Hepatocyte (in vitro differentiated cells): ENCODE results near the gene GCC1. TPM values are rescaled to one million over a fixed set of nuclear protein-coding genes. Genes with fewer than 3 reads are reported as not detected.

ENCODE experiments used
- DNase-seq: peaks from one replicate; pipeline ENCODE4 v3.0.0-alpha.2; 2016; ENCODE audit warnings: low spot score
- H2AFZ ChIP-seq: fragments of 200-600 bp; sonication (generic); 2 replicates; pipeline ENCODE4 v1.6.0; 2016; ENCODE audit warnings: antibody characterized with exemption, mild to moderate bottlenecking
- H3K27ac ChIP-seq: fragments of 200-600 bp; sonication (generic); 2 replicates; pipeline ENCODE4 v1.5.1; 2016; ENCODE audit warnings: mild to moderate bottlenecking
- H3K27me3 ChIP-seq: fragments of 200-600 bp; sonication (generic); 2 replicates; pipeline ENCODE4 v1.6.1; 2016
- H3K36me3 ChIP-seq: fragments of 200-600 bp; sonication (generic); replicated peaks from 2 replicates; pipeline ENCODE4 v1.5.1; 2016; ENCODE audit warnings: low read depth; ENCODE audit not compliant: insufficient read depth
- H3K4me1 ChIP-seq: fragments of 200-600 bp; sonication (generic); 2 replicates; pipeline ENCODE4 v1.5.1; 2016; ENCODE audit warnings: mild to moderate bottlenecking, moderate library complexity; ENCODE audit not compliant: insufficient read depth
- H3K4me2 ChIP-seq: fragments of 200-600 bp; sonication (generic); 2 replicates; pipeline ENCODE4 v1.6.0; 2016
- H3K4me3 ChIP-seq: fragments of 200-600 bp; sonication (generic); 2 replicates; pipeline ENCODE4 v1.5.1; 2016; ENCODE audit warnings: mild to moderate bottlenecking
- H3K79me2 ChIP-seq: fragments of 200-600 bp; sonication (generic); 2 replicates; pipeline ENCODE4 v1.6.0; 2017; ENCODE audit warnings: mild to moderate bottlenecking
- H3K9me2 ChIP-seq: fragments of 200-600 bp; sonication (generic); replicated peaks from 2 replicates; pipeline ENCODE4 v1.6.0; 2017; ENCODE audit warnings: mild to moderate bottlenecking; ENCODE audit not compliant: insufficient read depth
- H3K9me3 ChIP-seq: fragments of 200-600 bp; sonication (generic); 2 replicates; pipeline ENCODE4 v1.5.1; 2016; ENCODE audit warnings: low read depth, mild to moderate bottlenecking
- H4K20me1 ChIP-seq: fragments of 200-600 bp; sonication (generic); 2 replicates; pipeline ENCODE4 v1.6.0; 2016; ENCODE audit warnings: mild to moderate bottlenecking; ENCODE audit not compliant: insufficient read depth, poor library complexity, severe bottlenecking
- CTCF ChIP-seq: fragments of 200-600 bp; sonication (generic); IDR thresholded peaks from 2 replicates; pipeline ENCODE4 v1.5.1; 2016; ENCODE audit warnings: antibody characterized with exemption, mild to moderate bottlenecking; ENCODE audit not compliant: poor library complexity
- EZH2 ChIP-seq: fragments of 200-600 bp; sonication (generic); IDR thresholded peaks from 2 replicates; pipeline ENCODE4 v1.6.1; 2016; ENCODE audit warnings: antibody characterized with exemption, mild to moderate bottlenecking, borderline replicate concordance
- EZH2phosphoT487 ChIP-seq: fragments of 200-600 bp; sonication (generic); IDR thresholded peaks from one replicate; pipeline ENCODE4 v1.6.1; 2018; ENCODE audit warnings: antibody characterized with exemption, mild to moderate bottlenecking, low read depth, moderate library complexity; ENCODE audit not compliant: unreplicated experiment, severe bottlenecking
- WGBS: methylation state at CpG from one replicate; pipeline ENCODE4 v1.1.6; 2016; ENCODE audit warnings: low lambda C conversion rate; ENCODE audit errors: missing lambda C conversion rate; 5-methylcytosine and 5-hydroxymethylcytosine counted together
- polyA plus RNA-seq: library from polyadenylated mRNA; unstranded; fragments of >200 nt; fragmentation: Nextera tagmentation; extraction: Ambion mirVana; gene quantifications from 2 replicates; pipeline ENCODE4 v1.2.1, GENCODE V29; 2016
- total RNA-seq: library from RNA; depleted of rRNA; stranded (reverse); fragments of >200 nt; gene quantifications from 2 replicates; pipeline ENCODE4 v1.2.3, GENCODE V29; 2014

Gene GCC1
- total and polyA plus RNA-seq, 2 experiments from 2014 or later = 13.0 to 15.4 TPM

- Histone ChIP-seq H3K4me3 (no peak overlapping the region), H4K20me1 (no peaks in the 10 kb centered on the region), H3K79me2 (no peaks in the 10 kb centered on the region), H3K4me2 (no peak overlapping the region), H3K27ac (no peak overlapping the region), H3K9me3 (no peaks in the 10 kb centered on the region), H3K4me1 (no peaks in the 10 kb centered on the region), H3K36me3 (no peaks in the 10 kb centered on the region), H2AFZ (no peak overlapping the region), H3K9me2 (no peaks in the 10 kb centered on the region), H3K27me3 (peaks cover 25% of the 10 kb centered on the region)
- TF ChIP-seq EZH2phosphoT487 (no peak), CTCF (no peak), EZH2 (no peak)
- no peak for DNase-seq
These were observed 52.7 kb downstream of the GCC1 start for GRCh38 chr7:127532736-127533135.

- Histone ChIP-seq H3K4me3 (no peak overlapping the region), H3K9me3 (no peaks in the 10 kb centered on the region), H3K27me3 (peaks cover 19% of the 10 kb centered on the region), H3K4me2 (no peak overlapping the region), H3K79me2 (no peaks in the 10 kb centered on the region), H3K36me3 (no peaks in the 10 kb centered on the region), H3K9me2 (no peaks in the 10 kb centered on the region), H2AFZ (no peak overlapping the region), H3K4me1 (no peaks in the 10 kb centered on the region), H3K27ac (no peak overlapping the region), H4K20me1 (no peaks in the 10 kb centered on the region)
- DNase-seq = peak; percentile 15
- TF ChIP-seq EZH2phosphoT487 (no peak), EZH2 (no peak)
- WGBS = 57% methylated on average over 2 of the region's 2 CpGs
These were observed 53.2 kb downstream of the GCC1 start for GRCh38 chr7:127532151-127532550.

Other genes with a start within 250 kb of the GCC1 start
- 31.3 and 41.5 TPM in 2 replicates for gene ZNF800, start 192.9 kb downstream of the GCC1 start, total RNA-seq
- gene ZNF800, start 192.9 kb downstream of the GCC1 start, polyA plus RNA-seq = 12.1 and 14.3 TPM in 2 replicates
- 194 and 243 TPM in 2 replicates for gene ARF5, start 2.8 kb upstream of the GCC1 start, total RNA-seq
- gene ARF5, start 2.8 kb upstream of the GCC1 start, polyA plus RNA-seq = 237 and 289 TPM in 2 replicates
- 0.96 and 1.7 TPM in 2 replicates for gene FSCN3, start 8.1 kb upstream of the GCC1 start, total RNA-seq
- gene FSCN3, start 8.1 kb upstream of the GCC1 start, polyA plus RNA-seq = not detected in 2 replicates
- 0.24 and 0.30 TPM in 2 replicates for gene PAX4, start 32.5 kb upstream of the GCC1 start, total RNA-seq
- 0.65 and 0.66 TPM in 2 replicates for gene PAX4, start 32.5 kb upstream of the GCC1 start, polyA plus RNA-seq
- gene SND1, start 66.6 kb upstream of the GCC1 start, total RNA-seq = 200 and 205 TPM in 2 replicates
- 130 and 141 TPM in 2 replicates for gene SND1, start 66.6 kb upstream of the GCC1 start, polyA plus RNA-seq